A549 (cell line): ENCODE results near the gene UBE2R2. TPM values are rescaled to one million over a fixed set of nuclear protein-coding genes. Genes with fewer than 3 reads are reported as not detected.

Experiments used
- ATAC-seq, 2 experiments: fragments of 200-7000 bp in 1 of 2; fragments of >200 bp in 1 of 2; cut with Nextera tagmentation in 1 of 2; cut with Tn5 transposase in 1 of 2; 3 replicates each; pipeline versions ENCODE4 v1.8.0 to v1.9.1; 2018 to 2020; ENCODE audit warnings: mild to moderate bottlenecking in 1 of 2, moderate library complexity in 1 of 2
- CTCF ChIA-PET: fragments of 300-600 bp; sonication (Branson Sonifier 250); formaldehyde crosslinking; extraction: SDS; loops from one replicate; lab custom pipeline; 2021; ENCODE audit warnings: antibody characterized with exemption, inconsistent platforms; lab: Yijun Ruan, JAX
- POLR2A ChIA-PET: fragments of 350-600 bp; formaldehyde crosslinking; extraction: SDS; loops from one replicate; lab custom pipeline; 2021; ENCODE audit warnings: antibody characterized with exemption, inconsistent platforms; lab: Yijun Ruan, JAX
- DNase-seq, 2 experiments: peaks; one replicate each; pipeline versions ENCODE4 v3.0.0 to v3.0.0-alpha.2; 2011 to 2016; ENCODE audit warnings: low read depth in 1 of 2, low spot score in 1 of 2
- FAIRE-seq: peaks from 2 replicates; lab custom pipeline; 2011; peaks lifted over from hg19 to GRCh38; lab: Jason Lieb, UNC
- H3K27ac ChIP-seq, 2 experiments: fragments of >200 bp; sonication (Bioruptor Twin); formaldehyde crosslinking; 3 replicates each; pipeline ENCODE4 v1.5.1; 2016 to 2017
- H3K4me1 ChIP-seq: fragments of >200 bp; sonication (Bioruptor Twin); formaldehyde crosslinking; 3 replicates; pipeline ENCODE4 v1.6.1; 2016
- H3K4me2 ChIP-seq: fragments of >200 bp; sonication (Bioruptor Twin); formaldehyde crosslinking; 3 replicates; pipeline ENCODE4 v1.6.1; 2016
- H3K4me3 ChIP-seq: fragments of >200 bp; sonication (Bioruptor Twin); formaldehyde crosslinking; 3 replicates; pipeline ENCODE4 v1.5.1; 2016
- H3K9me3 ChIP-seq: fragments of >200 bp; sonication (Bioruptor Twin); formaldehyde crosslinking; 3 replicates; pipeline ENCODE4 v1.6.1; 2016
- CBX2 ChIP-seq: fragments of 200-600 bp; sonication (generic); IDR thresholded peaks from 2 replicates; pipeline ENCODE4 v1.6.1; 2016; ENCODE audit warnings: low read depth, mild to moderate bottlenecking, borderline replicate concordance
- CHD2 ChIP-seq: fragments of 150-350 bp; IDR thresholded peaks from 2 replicates; pipeline ENCODE4 v1.6.1; 2014; ENCODE audit warnings: low read length; ENCODE audit not compliant: partially characterized antibody
- CHD4 ChIP-seq: fragments of 200-600 bp; sonication (generic); IDR thresholded peaks from 2 replicates; pipeline ENCODE4 v1.6.1; 2016; ENCODE audit warnings: antibody characterized with exemption, mild to moderate bottlenecking, borderline replicate concordance
- EHF ChIP-seq: fragments of 250-450 bp; sonication (Bioruptor Pico); IDR thresholded peaks from 2 replicates; pipeline ENCODE4 v1.5.0; 2020; ENCODE audit warnings: mild to moderate bottlenecking
- EP300 ChIP-seq, 2 experiments: fragments of >200 bp; sonication (Bioruptor Twin); formaldehyde crosslinking; IDR thresholded peaks; 2 replicates in 1 of 2; 3 replicates in 1 of 2; pipeline ENCODE4 v1.6.1; 2016 to 2017
- ESRRA ChIP-seq: fragments of 150-350 bp; IDR thresholded peaks from 2 replicates; pipeline ENCODE4 v1.6.1; 2014; ENCODE audit warnings: mild to moderate bottlenecking, low read length, borderline replicate concordance
- FOSB ChIP-seq: fragments of 250-450 bp; sonication (Bioruptor Pico); IDR thresholded peaks from 2 replicates; pipeline ENCODE4 v1.5.0; 2020; ENCODE audit warnings: mild to moderate bottlenecking, moderate library complexity
- FOXS1 ChIP-seq: fragments of 250-450 bp; sonication (Bioruptor Pico); IDR thresholded peaks from 2 replicates; pipeline ENCODE4 v1.5.0; 2020; ENCODE audit warnings: mild to moderate bottlenecking, moderate library complexity
- HDAC2 ChIP-seq: fragments of 200-600 bp; sonication (generic); IDR thresholded peaks from 2 replicates; pipeline ENCODE4 v1.6.1; 2016
- HOXB13 ChIP-seq: fragments of 250-450 bp; sonication (Bioruptor Pico); IDR thresholded peaks from 2 replicates; pipeline ENCODE4 v1.5.0; 2020; ENCODE audit warnings: low read depth, mild to moderate bottlenecking, moderate library complexity
- HOXB5 ChIP-seq: fragments of 250-450 bp; sonication (Bioruptor Pico); IDR thresholded peaks from 2 replicates; pipeline ENCODE4 v1.5.0; 2020; ENCODE audit warnings: mild to moderate bottlenecking, moderate library complexity
- JUN ChIP-seq, 2 experiments: fragments of >200 bp; sonication (Bioruptor Twin); formaldehyde crosslinking; IDR thresholded peaks; 2 replicates in 1 of 2; 3 replicates in 1 of 2; pipeline ENCODE4 v1.6.1; 2016 to 2017
- KDM1A ChIP-seq: fragments of 200-600 bp; sonication (generic); IDR thresholded peaks from 2 replicates; pipeline ENCODE4 v1.6.1; 2016; ENCODE audit warnings: low read depth, mild to moderate bottlenecking
- KDM5A ChIP-seq: fragments of 200-600 bp; sonication (generic); IDR thresholded peaks from 2 replicates; pipeline ENCODE4 v1.6.1; 2016; ENCODE audit warnings: antibody characterized with exemption, mild to moderate bottlenecking
- MAFK ChIP-seq: fragments of 450-650 bp; IDR thresholded peaks from 2 replicates; pipeline ENCODE4 v1.6.1; 2014; ENCODE audit not compliant: partially characterized antibody
- MYC ChIP-seq: IDR thresholded peaks from 2 replicates; pipeline ENCODE4 v1.6.1; 2012; ENCODE audit warnings: mild to moderate bottlenecking, inconsistent platforms, low read length, improper control_type of control experiment, borderline replicate concordance
- NFE2L2 ChIP-seq: fragments of 150-350 bp; conservative IDR thresholded peaks from 2 replicates; pipeline ENCODE4 v1.6.1; 2014; ENCODE audit warnings: low read length
- NPAS2 ChIP-seq: fragments of 250-450 bp; sonication (Bioruptor Pico); IDR thresholded peaks from 2 replicates; pipeline ENCODE4 v1.8.0; 2022; ENCODE audit warnings: mild to moderate bottlenecking, moderate library complexity, borderline replicate concordance
- POLR2AphosphoS2 ChIP-seq: conservative IDR thresholded peaks from 2 replicates; pipeline ENCODE4 v1.6.1; 2012; ENCODE audit warnings: low read length, improper control_type of control experiment, inconsistent platforms
- RARB ChIP-seq: fragments of 250-450 bp; sonication (Bioruptor Pico); IDR thresholded peaks from 2 replicates; pipeline ENCODE4 v1.8.0; 2021; ENCODE audit warnings: mild to moderate bottlenecking, moderate library complexity
- RCOR1 ChIP-seq: fragments of 150-350 bp; IDR thresholded peaks from 2 replicates; pipeline ENCODE4 v1.6.1; 2014; ENCODE audit warnings: antibody characterized with exemption, low read length, low read depth
- RNF2 ChIP-seq: fragments of 200-600 bp; sonication (generic); IDR thresholded peaks from 2 replicates; pipeline ENCODE4 v1.6.1; 2016; ENCODE audit warnings: low read depth, mild to moderate bottlenecking, antibody characterized with exemption, moderate library complexity, borderline replicate concordance
- ZC3H11A ChIP-seq: fragments of 450-650 bp; IDR thresholded peaks from 2 replicates; pipeline ENCODE4 v1.6.1; 2014; ENCODE audit warnings: antibody characterized with exemption, mild to moderate bottlenecking
- ZFP36 ChIP-seq: fragments of 450-650 bp; IDR thresholded peaks from 2 replicates; pipeline ENCODE4 v1.6.1; 2014; ENCODE audit warnings: borderline replicate concordance; ENCODE audit not compliant: partially characterized antibody
- WGBS: methylation state at CpG from one replicate; pipeline ENCODE4 v1.1.6; 2017; ENCODE audit errors: missing lambda C conversion rate; 5-methylcytosine and 5-hydroxymethylcytosine counted together
- polyA plus RNA-seq, 4 experiments: library from polyadenylated mRNA; depleted of rRNA in 3 of 4; stranded (reverse); fragments of >200 nt; fragmentation: RNase III in 1 of 4; extraction: RNeasy Plus Mini Kit Qiagen cat#74134 plus additional on column Dnase treatment in 1 of 4; gene quantifications; 2 replicates in 3 of 4; 3 replicates in 1 of 4; pipeline ENCODE4 v1.2.3, GENCODE V29; 2011 to 2017
- TF ChIP-seq, protein P1 (sequence below): fragments of 200-600 bp; sonication (generic); IDR thresholded peaks from 2 replicates; pipeline ENCODE4 v1.6.1; 2016; ENCODE audit warnings: antibody characterized with exemption, mild to moderate bottlenecking, moderate library complexity
- TF ChIP-seq, protein P2 (sequence below): IDR thresholded peaks from 2 replicates; pipeline ENCODE4 v1.6.1; 2012

The UBE2R2 gene
- polyA plus RNA-seq, 2 of the 4 experiments (the other 2 are of a cell fraction), result 41.2 to 48.1 TPM

DNA sequence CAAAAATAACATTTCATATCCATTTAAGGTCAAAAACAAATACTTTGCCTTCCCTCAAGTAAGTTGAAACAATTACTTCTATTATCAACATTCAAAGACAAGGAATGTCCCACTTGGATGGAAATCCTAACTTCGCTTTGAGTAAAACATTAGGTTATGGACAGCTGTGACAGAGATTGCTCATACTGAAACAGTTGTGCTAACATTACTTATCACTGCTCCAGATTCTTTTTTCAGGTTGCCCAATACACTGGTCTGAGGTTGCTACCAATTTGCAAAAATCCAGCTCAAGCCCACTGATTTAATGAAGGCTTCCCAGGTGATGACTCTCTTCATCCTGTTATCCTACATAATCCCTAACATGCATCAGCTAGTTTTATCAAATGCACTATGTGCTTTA, 133.4 kb downstream of the UBE2R2 start:
- DNase-seq (no peak), FAIRE-seq (no peak), ATAC-seq (no peak)
- POLR2A ChIA-PET, result no interaction called here
- Histone ChIP-seq H3K4me3 (no peak overlapping the region), H3K9me3 (no peaks in the 10 kb centered on the region), H3K27ac (no peak overlapping the region)
- CTCF ChIA-PET, result interaction anchor here (0.6 to 1.5 kb wide), 2 partner anchors 25 to 54 kb away, joined by 3 to 6 read pairs; no protein-coding TSS in a partner anchor
- 90% methylated on average over 1 of the region's 1 CpG for WGBS
- TF ChIP-seq, protein P1, sequence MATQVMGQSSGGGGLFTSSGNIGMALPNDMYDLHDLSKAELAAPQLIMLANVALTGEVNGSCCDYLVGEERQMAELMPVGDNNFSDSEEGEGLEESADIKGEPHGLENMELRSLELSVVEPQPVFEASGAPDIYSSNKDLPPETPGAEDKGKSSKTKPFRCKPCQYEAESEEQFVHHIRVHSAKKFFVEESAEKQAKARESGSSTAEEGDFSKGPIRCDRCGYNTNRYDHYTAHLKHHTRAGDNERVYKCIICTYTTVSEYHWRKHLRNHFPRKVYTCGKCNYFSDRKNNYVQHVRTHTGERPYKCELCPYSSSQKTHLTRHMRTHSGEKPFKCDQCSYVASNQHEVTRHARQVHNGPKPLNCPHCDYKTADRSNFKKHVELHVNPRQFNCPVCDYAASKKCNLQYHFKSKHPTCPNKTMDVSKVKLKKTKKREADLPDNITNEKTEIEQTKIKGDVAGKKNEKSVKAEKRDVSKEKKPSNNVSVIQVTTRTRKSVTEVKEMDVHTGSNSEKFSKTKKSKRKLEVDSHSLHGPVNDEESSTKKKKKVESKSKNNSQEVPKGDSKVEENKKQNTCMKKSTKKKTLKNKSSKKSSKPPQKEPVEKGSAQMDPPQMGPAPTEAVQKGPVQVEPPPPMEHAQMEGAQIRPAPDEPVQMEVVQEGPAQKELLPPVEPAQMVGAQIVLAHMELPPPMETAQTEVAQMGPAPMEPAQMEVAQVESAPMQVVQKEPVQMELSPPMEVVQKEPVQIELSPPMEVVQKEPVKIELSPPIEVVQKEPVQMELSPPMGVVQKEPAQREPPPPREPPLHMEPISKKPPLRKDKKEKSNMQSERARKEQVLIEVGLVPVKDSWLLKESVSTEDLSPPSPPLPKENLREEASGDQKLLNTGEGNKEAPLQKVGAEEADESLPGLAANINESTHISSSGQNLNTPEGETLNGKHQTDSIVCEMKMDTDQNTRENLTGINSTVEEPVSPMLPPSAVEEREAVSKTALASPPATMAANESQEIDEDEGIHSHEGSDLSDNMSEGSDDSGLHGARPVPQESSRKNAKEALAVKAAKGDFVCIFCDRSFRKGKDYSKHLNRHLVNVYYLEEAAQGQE, result no peak
- TF ChIP-seq CBX2 (no peak), HOXB5 (CRISPR knock-in tag) (no peak), JUN (IDR thresholded peaks at IDR 0.05) (no peak), FOSB (CRISPR knock-in tag) (no peak), MYC (no peak), ZFP36 (no peak), RCOR1 (no peak), ZC3H11A (no peak), HDAC2 (no peak)
- TF ChIP-seq, protein P2, sequence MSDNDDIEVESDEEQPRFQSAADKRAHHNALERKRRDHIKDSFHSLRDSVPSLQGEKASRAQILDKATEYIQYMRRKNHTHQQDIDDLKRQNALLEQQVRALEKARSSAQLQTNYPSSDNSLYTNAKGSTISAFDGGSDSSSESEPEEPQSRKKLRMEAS, result no peak
- TF ChIP-seq, all 56 proteins: peak for 0
- no peak overlapping the region for H3K4me2 ChIP-seq
- peaks cover 28% of the 10 kb centered on the region for H3K4me1 ChIP-seq

DNA sequence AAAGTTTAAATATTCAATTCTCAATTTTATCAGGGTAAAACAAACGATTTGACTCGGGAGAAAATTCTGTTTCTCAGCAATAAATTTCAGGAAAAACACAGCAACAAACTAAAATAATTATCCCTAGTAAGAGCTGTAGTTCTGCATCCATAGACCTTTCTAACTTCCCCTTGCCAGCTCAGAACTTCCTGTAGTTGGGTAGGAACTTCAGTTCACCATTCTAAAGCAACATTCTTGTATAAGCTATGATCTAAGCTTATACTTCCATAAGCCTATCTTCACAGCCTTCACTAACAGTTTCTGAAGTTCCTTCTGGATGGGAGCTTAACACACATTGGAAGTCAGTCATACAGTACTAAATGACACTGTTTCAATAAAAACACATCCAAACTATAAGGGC, 135.1 kb downstream of the UBE2R2 start:
- ChIA-PET CTCF (interaction anchor here (0.9 to 1.3 kb wide), 3 partner anchors 15 to 31 kb away, joined by 3 to 5 read pairs (median 4); no protein-coding TSS in a partner anchor), POLR2A (no interaction called here)
- Histone ChIP-seq H3K4me2 (no peak overlapping the region), H3K9me3 (no peaks in the 10 kb centered on the region), H3K27ac (no peak overlapping the region), H3K4me3 (no peak overlapping the region), H3K4me1 (peaks cover 13% of the 10 kb centered on the region)
- FAIRE-seq, result no peak
- 91% methylated on average over 2 of the region's 2 CpGs for WGBS
- ATAC-seq, result no peak
- no peak for TF ChIP-seq HOXB5 (CRISPR knock-in tag)
- no peak for TF ChIP-seq KDM1A
- TF ChIP-seq NFE2L2, result no peak
- no peak for TF ChIP-seq CBX2
- TF ChIP-seq POLR2AphosphoS2, result no peak
- no peak for TF ChIP-seq NPAS2
- no peak for TF ChIP-seq EHF (CRISPR knock-in tag)
- TF ChIP-seq MAFK, result no peak
- TF ChIP-seq, protein P2, result no peak
- TF ChIP-seq KDM5A, result no peak
- TF ChIP-seq ESRRA, result no peak
- no peak for TF ChIP-seq FOXS1 (CRISPR knock-in tag)
- no peak for TF ChIP-seq RCOR1
- TF ChIP-seq CHD4, result no peak
- no peak for DNase-seq

GRCh38 chr9:33956544-33956943, 139.6 kb downstream of the UBE2R2 start:
- DNase-seq (no peak), FAIRE-seq (no peak), ATAC-seq (no peak)
- Histone ChIP-seq H3K4me1 (no peaks in the 10 kb centered on the region), H3K9me3 (no peaks in the 10 kb centered on the region), H3K4me2 (no peak overlapping the region), H3K4me3 (no peak overlapping the region), H3K27ac (no peak overlapping the region)
- POLR2A ChIA-PET, result no interaction called here
- WGBS, result 95% methylated on average over 4 of the region's 4 CpGs
- CTCF ChIA-PET, result interaction anchor here (0.6 to 1.4 kb wide), 4 partner anchors 105 to 297 kb away, joined by 3 to 4 read pairs (median 3); no protein-coding TSS in a partner anchor
- TF ChIP-seq HDAC2 (no peak), CHD2 (no peak), EP300 (IDR thresholded peaks at IDR 0.05) (no peak), RARB (CRISPR knock-in tag) (no peak), FOXS1 (CRISPR knock-in tag) (no peak), HOXB13 (CRISPR knock-in tag) (no peak), RCOR1 (no peak), RNF2 (no peak), CBX2 (no peak)
